ENCODE data around the gene CDC42SE1.

GRCh38 chr1:151049458-151049857 is 10.0 kb downstream of the CDC42SE1 start:
- TF ChIP-seq POLR2AphosphoS5 (IDR thresholded peaks at IDR 0.05; ENCODE audit: borderline replicate concordance, low read depth, low read length) (no peak), EZH2 (IDR thresholded peaks at IDR 0.05) (no peak)
